Measurements from ENCODE around the gene SPEN. TPM values are rescaled to one million over a fixed set of nuclear protein-coding genes. Genes with fewer than 3 reads are reported as not detected.

Gene SPEN
- total and polyA plus RNA-seq, 10 of the 15 experiments (the other 5 are each of a cell fraction or from before 2014, with no cell fraction given) = 5.2 to 58.7 (median 20.1) TPM

DNA sequence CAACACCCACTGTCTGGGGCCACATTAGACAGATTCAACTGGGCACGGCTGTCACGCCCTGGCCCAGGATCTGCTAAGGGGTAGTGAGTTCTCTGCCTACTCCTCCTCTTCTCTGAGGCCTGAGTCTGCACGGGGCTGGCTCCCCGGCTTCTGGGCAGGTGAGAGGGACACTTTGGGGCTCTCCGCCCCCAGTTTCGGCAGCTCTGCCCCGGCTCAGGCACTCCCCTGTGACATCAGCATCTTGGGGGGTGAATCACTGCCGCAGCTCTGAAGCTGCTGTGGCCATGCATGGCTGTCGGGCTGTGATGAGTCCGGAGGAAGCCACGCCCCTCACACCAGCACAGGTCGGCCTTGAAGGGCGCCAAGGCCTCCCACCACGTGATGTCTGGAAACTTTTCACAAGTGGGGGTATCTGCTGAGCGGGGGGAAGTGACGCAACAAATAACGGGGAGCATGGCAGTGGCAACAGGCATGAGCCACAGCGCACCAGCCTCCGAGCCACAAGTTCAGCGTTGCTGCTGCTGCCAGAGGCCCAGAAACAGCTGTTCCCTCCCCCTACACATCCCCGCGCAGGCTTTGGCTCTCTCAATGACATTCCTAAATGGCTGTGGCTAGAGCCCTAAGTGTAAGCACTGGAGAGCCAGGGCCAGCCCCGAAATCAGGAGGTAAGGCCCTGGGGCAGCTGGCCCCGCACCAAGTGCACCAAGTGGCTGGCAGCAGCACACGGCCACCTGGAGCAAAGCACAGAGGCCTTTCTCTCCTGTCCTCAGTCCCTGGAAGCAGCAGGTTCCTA is 102.1 kb downstream of the SPEN start (continued):
- TF ChIP-seq, protein P1, sequence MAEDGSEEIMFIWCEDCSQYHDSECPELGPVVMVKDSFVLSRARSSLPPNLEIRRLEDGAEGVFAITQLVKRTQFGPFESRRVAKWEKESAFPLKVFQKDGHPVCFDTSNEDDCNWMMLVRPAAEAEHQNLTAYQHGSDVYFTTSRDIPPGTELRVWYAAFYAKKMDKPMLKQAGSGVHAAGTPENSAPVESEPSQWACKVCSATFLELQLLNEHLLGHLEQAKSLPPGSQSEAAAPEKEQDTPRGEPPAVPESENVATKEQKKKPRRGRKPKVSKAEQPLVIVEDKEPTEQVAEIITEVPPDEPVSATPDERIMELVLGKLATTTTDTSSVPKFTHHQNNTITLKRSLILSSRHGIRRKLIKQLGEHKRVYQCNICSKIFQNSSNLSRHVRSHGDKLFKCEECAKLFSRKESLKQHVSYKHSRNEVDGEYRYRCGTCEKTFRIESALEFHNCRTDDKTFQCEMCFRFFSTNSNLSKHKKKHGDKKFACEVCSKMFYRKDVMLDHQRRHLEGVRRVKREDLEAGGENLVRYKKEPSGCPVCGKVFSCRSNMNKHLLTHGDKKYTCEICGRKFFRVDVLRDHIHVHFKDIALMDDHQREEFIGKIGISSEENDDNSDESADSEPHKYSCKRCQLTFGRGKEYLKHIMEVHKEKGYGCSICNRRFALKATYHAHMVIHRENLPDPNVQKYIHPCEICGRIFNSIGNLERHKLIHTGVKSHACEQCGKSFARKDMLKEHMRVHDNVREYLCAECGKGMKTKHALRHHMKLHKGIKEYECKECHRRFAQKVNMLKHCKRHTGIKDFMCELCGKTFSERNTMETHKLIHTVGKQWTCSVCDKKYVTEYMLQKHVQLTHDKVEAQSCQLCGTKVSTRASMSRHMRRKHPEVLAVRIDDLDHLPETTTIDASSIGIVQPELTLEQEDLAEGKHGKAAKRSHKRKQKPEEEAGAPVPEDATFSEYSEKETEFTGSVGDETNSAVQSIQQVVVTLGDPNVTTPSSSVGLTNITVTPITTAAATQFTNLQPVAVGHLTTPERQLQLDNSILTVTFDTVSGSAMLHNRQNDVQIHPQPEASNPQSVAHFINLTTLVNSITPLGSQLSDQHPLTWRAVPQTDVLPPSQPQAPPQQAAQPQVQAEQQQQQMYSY (CRISPR knock-in tag; IDR thresholded peaks at IDR 0.05) = no peak
- no peak for TF ChIP-seq PAX5 (IDR thresholded peaks at IDR 0.05; ENCODE audit: borderline replicate concordance, low read depth, low read length)
- TF ChIP-seq BCL11A (IDR thresholded peaks at IDR 0.05; ENCODE audit: low read depth, low read length) = no peak
- TF ChIP-seq, protein P2, sequence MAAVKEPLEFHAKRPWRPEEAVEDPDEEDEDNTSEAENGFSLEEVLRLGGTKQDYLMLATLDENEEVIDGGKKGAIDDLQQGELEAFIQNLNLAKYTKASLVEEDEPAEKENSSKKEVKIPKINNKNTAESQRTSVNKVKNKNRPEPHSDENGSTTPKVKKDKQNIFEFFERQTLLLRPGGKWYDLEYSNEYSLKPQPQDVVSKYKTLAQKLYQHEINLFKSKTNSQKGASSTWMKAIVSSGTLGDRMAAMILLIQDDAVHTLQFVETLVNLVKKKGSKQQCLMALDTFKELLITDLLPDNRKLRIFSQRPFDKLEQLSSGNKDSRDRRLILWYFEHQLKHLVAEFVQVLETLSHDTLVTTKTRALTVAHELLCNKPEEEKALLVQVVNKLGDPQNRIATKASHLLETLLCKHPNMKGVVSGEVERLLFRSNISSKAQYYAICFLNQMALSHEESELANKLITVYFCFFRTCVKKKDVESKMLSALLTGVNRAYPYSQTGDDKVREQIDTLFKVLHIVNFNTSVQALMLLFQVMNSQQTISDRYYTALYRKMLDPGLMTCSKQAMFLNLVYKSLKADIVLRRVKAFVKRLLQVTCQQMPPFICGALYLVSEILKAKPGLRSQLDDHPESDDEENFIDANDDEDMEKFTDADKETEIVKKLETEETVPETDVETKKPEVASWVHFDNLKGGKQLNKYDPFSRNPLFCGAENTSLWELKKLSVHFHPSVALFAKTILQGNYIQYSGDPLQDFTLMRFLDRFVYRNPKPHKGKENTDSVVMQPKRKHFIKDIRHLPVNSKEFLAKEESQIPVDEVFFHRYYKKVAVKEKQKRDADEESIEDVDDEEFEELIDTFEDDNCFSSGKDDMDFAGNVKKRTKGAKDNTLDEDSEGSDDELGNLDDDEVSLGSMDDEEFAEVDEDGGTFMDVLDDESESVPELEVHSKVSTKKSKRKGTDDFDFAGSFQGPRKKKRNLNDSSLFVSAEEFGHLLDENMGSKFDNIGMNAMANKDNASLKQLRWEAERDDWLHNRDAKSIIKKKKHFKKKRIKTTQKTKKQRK (IDR thresholded peaks at IDR 0.05; ENCODE audit: low read depth, low read length) = no peak
- no peak for TF ChIP-seq BMI1 (IDR thresholded peaks at IDR 0.05; ENCODE audit: borderline replicate concordance)
- TF ChIP-seq SREBF1 (IDR thresholded peaks at IDR 0.05; ENCODE audit: low read length) = no peak
- TF ChIP-seq FOXK2 (IDR thresholded peaks at IDR 0.05) = no peak
- no peak for TF ChIP-seq EZH2 (IDR thresholded peaks at IDR 0.05; ENCODE audit: borderline replicate concordance, control insufficient read depth, low read depth, low read length)
- TF ChIP-seq IKZF2 (IDR thresholded peaks at IDR 0.05) = no peak; a peak in 1 of 4 replicates
- TF ChIP-seq CBX3 (IDR thresholded peaks at IDR 0.05; ENCODE audit: borderline replicate concordance, low read depth) = no peak
- TF ChIP-seq IRF4 (IDR thresholded peaks at IDR 0.05; ENCODE audit: low read depth, low read length) = no peak
- no peak for TF ChIP-seq SMAD1 (IDR thresholded peaks at IDR 0.05; ENCODE audit: low read depth, partially characterized antibody)
- TF ChIP-seq TCF7 (IDR thresholded peaks at IDR 0.05; ENCODE audit: borderline replicate concordance) = no peak
- TF ChIP-seq, protein P3, sequence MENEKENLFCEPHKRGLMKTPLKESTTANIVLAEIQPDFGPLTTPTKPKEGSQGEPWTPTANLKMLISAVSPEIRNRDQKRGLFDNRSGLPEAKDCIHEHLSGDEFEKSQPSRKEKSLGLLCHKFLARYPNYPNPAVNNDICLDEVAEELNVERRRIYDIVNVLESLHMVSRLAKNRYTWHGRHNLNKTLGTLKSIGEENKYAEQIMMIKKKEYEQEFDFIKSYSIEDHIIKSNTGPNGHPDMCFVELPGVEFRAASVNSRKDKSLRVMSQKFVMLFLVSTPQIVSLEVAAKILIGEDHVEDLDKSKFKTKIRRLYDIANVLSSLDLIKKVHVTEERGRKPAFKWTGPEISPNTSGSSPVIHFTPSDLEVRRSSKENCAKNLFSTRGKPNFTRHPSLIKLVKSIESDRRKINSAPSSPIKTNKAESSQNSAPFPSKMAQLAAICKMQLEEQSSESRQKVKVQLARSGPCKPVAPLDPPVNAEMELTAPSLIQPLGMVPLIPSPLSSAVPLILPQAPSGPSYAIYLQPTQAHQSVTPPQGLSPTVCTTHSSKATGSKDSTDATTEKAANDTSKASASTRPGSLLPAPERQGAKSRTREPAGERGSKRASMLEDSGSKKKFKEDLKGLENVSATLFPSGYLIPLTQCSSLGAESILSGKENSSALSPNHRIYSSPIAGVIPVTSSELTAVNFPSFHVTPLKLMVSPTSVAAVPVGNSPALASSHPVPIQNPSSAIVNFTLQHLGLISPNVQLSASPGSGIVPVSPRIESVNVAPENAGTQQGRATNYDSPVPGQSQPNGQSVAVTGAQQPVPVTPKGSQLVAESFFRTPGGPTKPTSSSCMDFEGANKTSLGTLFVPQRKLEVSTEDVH (IDR thresholded peaks at IDR 0.05; ENCODE audit: low read depth, partially characterized antibody) = no peak
- no peak for TF ChIP-seq EED (IDR thresholded peaks at IDR 0.05; ENCODE audit: low read depth)
- peak; percentile 51; the same call in 1 of the 2 replicates for TF ChIP-seq IKZF1 (conservative IDR thresholded peaks at IDR 0.05)
- 0 out of 2 replicates have a peak, but pooled peaks have one; percentile 23 for TF ChIP-seq CBFB (IDR thresholded peaks at IDR 0.05; ENCODE audit: low read depth)
- no peak for TF ChIP-seq SUPT20H (IDR thresholded peaks at IDR 0.05; ENCODE audit: borderline replicate concordance, control insufficient read depth, low read depth, low read length)
- no peak for TF ChIP-seq POLR2AphosphoS2 (IDR thresholded peaks at IDR 0.05; ENCODE audit: low read depth, low read length)
- no peak for TF ChIP-seq BACH1 (IDR thresholded peaks at IDR 0.05; ENCODE audit: borderline replicate concordance)
